GM19193 (cell line): ENCODE results near the gene TEAD1.

Experiments
- POLR2A ChIP-seq: IDR thresholded peaks from 4 replicates; pipeline ENCODE4 v1.6.1; 2011; ENCODE audit not compliant: insufficient read depth, insufficient read length; ENCODE audit errors: extremely low read depth

TEAD1 gene

DNA sequence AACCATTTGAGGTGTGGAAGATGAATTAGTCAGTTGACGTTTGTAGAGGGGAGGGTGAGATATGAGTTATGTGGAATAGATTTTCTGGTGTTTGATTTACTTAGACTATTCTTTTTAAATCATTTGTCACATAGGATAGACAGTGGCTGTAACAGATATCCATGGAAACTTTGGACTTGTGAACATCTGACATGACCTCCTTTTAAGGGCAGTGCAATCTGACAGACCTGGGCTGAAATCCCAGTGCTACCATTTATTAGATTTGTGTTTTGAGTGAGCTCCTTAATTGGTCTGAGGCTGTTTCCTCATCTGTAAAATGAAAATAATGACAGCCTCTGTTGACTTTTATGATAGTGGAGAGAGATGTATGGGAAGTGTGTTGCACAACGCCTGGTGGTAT lies 159.9 kb downstream of the TEAD1 start:
- no peak for TF ChIP-seq POLR2A

- TF ChIP-seq POLR2A = no peak
Measured at GRCh38 chr11:12834630-12835029, 160.4 kb downstream of the TEAD1 start.

- no peak for TF ChIP-seq POLR2A
Measured at GRCh38 chr11:12835286-12835685, 161.1 kb downstream of the TEAD1 start.

GRCh38 chr11:12838463-12839123 lies 164.4 kb downstream of the TEAD1 start:
- TF ChIP-seq POLR2A = no peak

GRCh38 chr11:12840871-12841660 lies 166.8 kb downstream of the TEAD1 start:
- TF ChIP-seq POLR2A = no peak

- TF ChIP-seq POLR2A = no peak
Measured at GRCh38 chr11:12841946-12842630, 167.9 kb downstream of the TEAD1 start.

DNA sequence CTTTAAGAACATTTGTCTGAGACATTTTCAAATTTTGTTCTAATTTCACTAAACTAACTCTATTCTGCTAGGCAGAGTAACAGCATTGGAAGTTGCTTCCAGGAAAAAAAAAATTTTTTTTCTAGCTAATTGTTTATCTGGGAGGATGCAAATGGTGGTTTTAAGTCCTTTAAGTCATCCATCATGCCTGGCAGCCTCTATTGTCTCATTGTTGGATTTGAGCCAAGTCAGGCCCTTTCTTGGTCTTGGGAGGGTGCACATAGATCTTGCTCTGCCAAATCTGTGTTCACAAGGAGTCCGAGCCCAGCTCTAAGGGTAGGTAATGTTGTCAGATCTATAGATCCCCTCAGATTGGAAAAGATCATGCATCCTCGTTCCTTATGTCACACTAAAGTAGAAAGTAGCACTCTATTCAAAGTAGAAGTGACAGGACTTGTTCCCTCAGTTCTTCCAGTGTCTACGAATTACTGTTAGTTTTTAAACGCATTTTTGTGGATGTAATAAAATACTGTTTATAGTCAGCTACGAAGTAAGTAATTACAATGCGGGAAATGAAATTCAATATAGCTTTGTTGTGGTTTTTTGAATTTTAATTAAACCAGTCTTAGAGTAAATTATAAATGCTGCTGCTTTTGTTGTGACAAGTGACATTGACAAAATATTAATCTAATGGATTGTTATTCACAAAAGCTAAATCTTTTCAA lies 168.9 kb downstream of the TEAD1 start:
- TF ChIP-seq POLR2A = no peak

DNA sequence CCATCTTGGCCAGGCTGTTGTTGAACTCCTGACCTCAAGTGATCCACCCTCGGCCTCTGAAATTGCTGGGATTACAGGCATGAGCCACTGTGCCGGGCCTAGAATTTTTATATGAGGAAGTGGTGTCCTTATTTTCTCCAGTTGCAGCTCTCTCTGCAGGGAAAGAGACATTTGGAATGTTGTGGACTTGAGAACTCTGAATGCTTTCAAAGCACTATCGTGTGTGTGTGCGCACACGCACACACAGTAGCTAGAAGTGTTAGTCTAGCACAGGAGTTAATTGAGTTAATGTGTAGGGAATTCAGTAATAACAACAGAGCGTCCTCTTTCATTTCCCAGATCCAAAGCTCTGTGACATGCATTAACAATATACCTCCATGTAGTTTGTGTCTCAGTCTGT lies 170.9 kb downstream of the TEAD1 start:
- no peak for TF ChIP-seq POLR2A

DNA sequence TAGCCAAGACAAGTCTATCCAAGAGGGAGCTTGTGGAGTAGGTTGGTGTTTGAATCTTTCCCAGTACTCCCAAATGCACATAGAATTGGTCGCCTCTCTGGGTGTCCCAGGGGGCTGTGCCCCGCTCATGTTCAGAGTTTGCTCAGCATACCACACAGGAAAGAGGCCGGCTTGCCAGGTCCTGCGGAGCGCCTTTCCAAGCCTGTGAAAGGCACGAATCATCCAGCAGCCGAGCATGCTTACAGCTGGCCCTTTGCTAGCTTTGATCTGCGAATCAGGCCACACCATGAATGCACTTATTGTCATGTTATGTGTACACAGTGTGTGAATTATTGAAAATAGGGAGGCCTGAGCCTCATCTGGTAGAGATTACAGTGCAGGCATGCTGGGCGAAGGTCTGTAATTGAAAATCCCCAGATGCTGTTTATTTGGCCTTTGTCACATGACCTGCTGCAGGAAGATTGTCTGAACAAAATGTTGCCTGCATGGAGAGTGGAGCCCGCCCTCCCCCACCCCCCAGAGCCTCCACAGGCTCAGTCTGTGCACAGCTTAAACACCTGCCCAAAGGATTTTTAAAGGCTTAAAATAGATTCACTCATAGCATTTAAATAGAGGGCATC lies 171.6 kb downstream of the TEAD1 start:
- no peak for TF ChIP-seq POLR2A

DNA sequence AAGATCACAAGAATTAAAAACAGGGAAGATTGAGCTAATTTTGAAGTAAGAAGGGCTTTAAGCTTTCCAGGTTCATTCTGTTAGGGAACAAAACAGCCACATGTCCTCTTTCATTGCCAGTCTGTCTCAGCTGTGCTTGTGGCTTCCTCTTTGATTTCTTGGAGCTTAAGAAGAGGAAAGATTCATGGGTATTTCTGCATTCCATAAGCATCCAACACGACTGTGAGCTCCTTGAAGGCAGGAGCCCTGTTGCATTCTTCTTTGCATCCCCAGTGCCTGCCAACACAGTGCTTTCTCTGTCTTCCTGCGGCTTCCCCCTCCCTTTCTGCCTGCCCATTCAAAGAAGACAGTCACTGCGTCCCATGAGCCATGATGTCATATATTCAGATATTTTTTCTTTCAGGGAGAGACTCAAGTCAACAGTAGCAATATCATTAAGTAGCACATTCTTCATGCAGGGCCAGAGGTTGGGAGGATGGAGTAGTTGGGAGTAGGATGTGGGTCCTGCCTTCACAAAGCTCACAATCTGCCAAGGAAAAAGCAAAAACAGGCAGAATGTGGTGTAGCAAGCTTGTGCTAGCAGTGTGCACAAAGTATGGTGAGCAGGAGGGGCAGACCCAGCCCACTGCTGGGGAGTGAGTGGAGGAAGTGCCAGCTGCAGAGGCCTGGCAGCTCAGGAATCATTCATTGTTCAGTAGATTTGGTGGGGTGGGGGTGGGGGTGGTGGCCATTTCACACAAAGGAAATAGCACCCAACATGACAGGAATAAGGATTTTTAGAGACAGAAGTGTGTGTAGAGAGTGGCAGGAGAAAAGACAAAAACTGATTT lies 172.8 kb downstream of the TEAD1 start:
- no peak for TF ChIP-seq POLR2A

GRCh38 chr11:12848413-12848812 lies 174.2 kb downstream of the TEAD1 start:
- no peak for TF ChIP-seq POLR2A

- no peak for TF ChIP-seq POLR2A
Measured at GRCh38 chr11:12853325-12853651, 179.1 kb downstream of the TEAD1 start.

DNA sequence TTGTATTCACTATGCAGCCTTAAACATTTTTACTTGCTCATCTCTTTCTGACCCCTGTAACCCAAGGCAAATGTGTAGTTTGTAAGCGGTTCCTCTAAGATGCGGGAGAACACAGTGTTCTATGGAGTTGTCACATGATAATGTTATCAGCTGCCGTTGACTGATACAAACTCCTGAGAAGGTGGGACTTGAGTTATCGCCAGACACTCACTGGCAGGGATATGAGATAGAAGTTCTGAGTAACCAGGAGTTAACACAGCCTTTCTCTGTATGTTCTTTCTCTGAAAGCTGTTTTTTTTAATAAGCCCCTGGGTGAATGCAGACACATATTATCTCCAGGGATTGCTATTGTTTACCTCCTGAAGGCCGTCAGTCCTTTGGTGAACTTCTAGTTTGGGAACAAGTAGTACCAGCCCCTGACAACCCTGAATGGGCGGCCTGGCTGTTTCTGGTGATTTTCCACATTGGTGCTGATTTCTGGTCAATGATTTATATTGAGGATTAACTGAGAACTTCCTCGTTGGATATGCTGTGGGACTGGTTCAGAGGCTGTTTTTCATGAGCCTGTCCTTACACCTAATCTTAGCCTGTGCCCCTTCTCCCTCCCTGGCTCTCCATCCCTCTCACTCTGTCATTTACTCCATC lies 179.6 kb downstream of the TEAD1 start:
- no peak for TF ChIP-seq POLR2A

DNA sequence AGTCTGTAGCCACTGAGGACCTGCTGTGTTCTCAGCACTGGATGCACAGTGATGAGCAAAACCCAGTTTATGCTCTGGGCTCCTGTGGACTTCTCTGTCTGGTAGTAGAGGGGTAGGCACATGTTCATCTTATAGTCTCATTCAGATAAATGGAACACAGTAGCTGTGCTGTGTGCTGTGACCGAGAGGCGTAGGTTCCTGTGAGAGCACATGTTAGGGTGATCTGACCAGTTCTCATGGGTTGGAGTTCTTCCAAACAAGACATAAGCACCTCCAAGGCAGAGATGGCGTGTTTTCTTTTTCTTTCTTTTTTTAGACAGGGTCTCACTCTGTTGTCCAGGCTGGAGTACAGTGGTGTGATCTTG lies 180.1 kb downstream of the TEAD1 start:
- TF ChIP-seq POLR2A = no peak

DNA sequence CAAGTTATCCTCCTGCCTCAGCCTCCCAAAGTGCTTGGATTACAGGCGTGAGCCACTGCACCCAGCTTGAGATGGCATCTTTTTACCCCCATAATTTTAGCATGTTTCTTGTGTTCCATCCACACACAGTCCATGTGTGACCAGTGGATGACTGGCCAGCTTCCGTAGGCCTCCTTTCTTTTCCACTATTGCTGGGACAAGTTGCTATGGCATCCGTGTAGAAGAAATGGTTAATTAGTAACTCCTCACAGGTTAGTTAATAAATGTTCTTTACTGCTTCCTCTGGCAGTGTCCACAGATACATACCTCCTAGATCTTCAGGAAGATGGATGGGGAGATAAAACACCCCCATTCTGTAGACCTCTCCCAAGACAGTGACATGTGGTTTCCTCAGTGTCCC lies 180.6 kb downstream of the TEAD1 start:
- TF ChIP-seq POLR2A = no peak
